SU-DHL-6 (cell line): ENCODE results near the gene NINJ2.

ENCODE experiments used
- EZH2phosphoT487 ChIP-seq: fragments of 200-600 bp; sonication (generic), shearing (Covaris generic); conservative IDR thresholded peaks from 2 replicates; pipeline ENCODE4 v1.6.1; 2018; ENCODE audit warnings: mild to moderate bottlenecking, antibody characterized with exemption, low read length, moderate library complexity, mixed read lengths
- TF ChIP-seq, protein P1 (sequence below): fragments of 200-600 bp; sonication (generic); IDR thresholded peaks from one replicate; pipeline ENCODE4 v1.5.1; 2017; ENCODE audit warnings: antibody characterized with exemption, mild to moderate bottlenecking, low read length, moderate library complexity; ENCODE audit not compliant: insufficient read depth, poor library complexity, severe bottlenecking

DNA sequence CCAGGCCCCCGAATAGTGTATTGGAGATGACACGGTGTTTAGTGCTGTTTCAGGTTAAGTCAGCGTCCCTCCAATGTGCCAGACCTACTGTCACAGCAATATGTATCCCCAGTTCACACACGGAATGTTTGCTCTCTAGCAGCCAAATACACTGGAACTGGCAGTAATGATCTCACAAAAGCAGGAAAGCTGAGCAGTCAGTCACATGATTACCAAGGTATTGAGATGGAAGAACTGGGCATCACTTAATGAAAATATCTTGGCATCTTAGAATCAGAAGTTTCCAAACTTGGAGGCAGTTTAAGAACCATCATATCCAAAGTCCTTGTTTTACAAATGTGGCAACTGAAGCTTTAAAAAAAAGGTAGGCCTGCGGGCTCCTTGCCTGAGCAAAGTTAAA is 23.3 kb downstream of the NINJ2 start:
- TF ChIP-seq, protein P1, sequence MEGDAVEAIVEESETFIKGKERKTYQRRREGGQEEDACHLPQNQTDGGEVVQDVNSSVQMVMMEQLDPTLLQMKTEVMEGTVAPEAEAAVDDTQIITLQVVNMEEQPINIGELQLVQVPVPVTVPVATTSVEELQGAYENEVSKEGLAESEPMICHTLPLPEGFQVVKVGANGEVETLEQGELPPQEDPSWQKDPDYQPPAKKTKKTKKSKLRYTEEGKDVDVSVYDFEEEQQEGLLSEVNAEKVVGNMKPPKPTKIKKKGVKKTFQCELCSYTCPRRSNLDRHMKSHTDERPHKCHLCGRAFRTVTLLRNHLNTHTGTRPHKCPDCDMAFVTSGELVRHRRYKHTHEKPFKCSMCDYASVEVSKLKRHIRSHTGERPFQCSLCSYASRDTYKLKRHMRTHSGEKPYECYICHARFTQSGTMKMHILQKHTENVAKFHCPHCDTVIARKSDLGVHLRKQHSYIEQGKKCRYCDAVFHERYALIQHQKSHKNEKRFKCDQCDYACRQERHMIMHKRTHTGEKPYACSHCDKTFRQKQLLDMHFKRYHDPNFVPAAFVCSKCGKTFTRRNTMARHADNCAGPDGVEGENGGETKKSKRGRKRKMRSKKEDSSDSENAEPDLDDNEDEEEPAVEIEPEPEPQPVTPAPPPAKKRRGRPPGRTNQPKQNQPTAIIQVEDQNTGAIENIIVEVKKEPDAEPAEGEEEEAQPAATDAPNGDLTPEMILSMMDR = no peak
- no peak for TF ChIP-seq EZH2phosphoT487
